ENCODE results near the gene DSTYK. TPM values are rescaled to one million over a fixed set of nuclear protein-coding genes. Genes with fewer than 3 reads are reported as not detected.

DSTYK gene
- total RNA-seq, 5 donors from 2014 or later (not counting 1 experiment from before 2014, with no cell fraction given), result 13.8 to 15.7 (median 14.7) TPM

DNA sequence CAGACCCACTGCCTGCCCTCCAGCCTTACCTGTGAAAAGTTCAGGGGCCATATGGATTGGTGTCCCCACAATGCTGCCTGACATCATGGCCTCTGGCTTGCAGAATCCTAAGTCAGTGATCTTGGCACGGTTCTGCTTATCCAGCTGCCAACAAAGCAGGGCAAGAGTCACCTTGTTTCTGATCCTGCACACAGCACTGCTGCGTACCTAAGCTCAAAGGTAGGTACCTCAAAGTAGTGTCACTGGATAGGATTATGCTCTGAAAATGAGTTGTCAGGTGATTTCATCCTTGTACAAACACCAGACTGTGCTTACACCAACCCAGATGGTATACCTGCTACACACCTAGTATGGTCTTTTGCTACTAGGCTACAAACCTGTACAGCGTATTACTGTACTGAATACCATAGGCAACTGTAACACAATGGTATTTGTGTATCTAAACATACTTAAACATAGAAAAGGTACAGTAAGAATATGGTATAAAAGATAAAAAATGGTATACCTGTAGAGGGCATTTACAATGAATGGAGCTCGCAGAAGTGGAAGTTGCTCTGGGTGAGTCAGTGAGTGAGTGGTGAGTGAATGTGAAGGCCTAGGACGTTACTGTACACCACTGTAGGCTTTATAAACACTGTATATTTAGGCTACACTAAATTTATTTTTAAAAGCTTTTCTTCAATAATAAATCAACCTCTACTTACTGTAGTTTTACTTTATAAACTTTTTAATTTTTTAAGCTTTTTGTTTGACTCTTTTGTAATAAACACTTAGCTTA is 60.7 kb downstream of the DSTYK start:
- Histone ChIP-seq H3K27ac (ENCODE audit: low read length) (no peak overlapping the region), H3K9me3 (no peaks in the 10 kb centered on the region), H3K36me3 (ENCODE audit: control insufficient read depth in 2 of 2, extremely low read depth in 1 of 2, insufficient read depth in 1 of 2, low read length in 1 of 2) (peaks cover 6 to 67% of the 10 kb centered on the region in 2 donors), H3K4me1 (ENCODE audit: control insufficient read depth in 1 of 2, extremely low read depth in 1 of 2, insufficient read depth in 2 of 2, low read length in 2 of 2) (no peaks in the 10 kb centered on the region), H3K4me3 (ENCODE audit: control insufficient read depth in 1 of 2, extremely low read depth in 1 of 2, low read length in 1 of 2) (no peak overlapping the region), H3K27me3 (replicated peaks in 1 of 2; ENCODE audit: control insufficient read depth in 2 of 2, extremely low read depth in 1 of 2, insufficient read depth in 2 of 2, low read length in 1 of 2) (no peaks in the 10 kb centered on the region)
- Mint-ChIP-seq H3K9me3 (no peaks in the 10 kb centered on the region), H3K4me1 (no peaks in the 10 kb centered on the region), H3K27me3 (no peaks in the 10 kb centered on the region), H3K27ac (no peak overlapping the region), H3K4me3 (no peak overlapping the region), H3K36me3 (peaks cover 44% of the 10 kb centered on the region)
- CTCF ChIA-PET, result interaction anchor here in 1 of 2 donors (0.6 to 0.8 kb wide), 3 partner anchors 10 to 31 kb away, joined by 3 to 4 read pairs (median 3); no protein-coding TSS in a partner anchor
- ATAC-seq (replicated peaks in 1 of 4), result no peak
- POLR2A ChIA-PET, result interaction anchor here (0.6 to 0.7 kb wide), 2 partner anchors 104 to 159 kb away, joined by 5 to 18 read pairs; no protein-coding TSS in a partner anchor
- no peak for DNase-seq
- 73% methylated on average over 1 of the region's 5 CpGs for WGBS (ENCODE audit: insufficient coverage)

GRCh38 chr1:205147191-205147835 is 64.2 kb downstream of the DSTYK start:
- ATAC-seq (replicated peaks in 1 of 4) (no peak), DNase-seq (no peak)
- H3K27me3 Mint-ChIP-seq, result no peaks in the 10 kb centered on the region
- Histone ChIP-seq H3K27me3 (replicated peaks in 1 of 2; ENCODE audit: control insufficient read depth in 2 of 2, extremely low read depth in 1 of 2, insufficient read depth in 2 of 2, low read length in 1 of 2) (no peaks in the 10 kb centered on the region), H3K4me1 (ENCODE audit: control insufficient read depth in 1 of 2, extremely low read depth in 1 of 2, insufficient read depth in 2 of 2, low read length in 2 of 2) (no peaks in the 10 kb centered on the region), H3K9me3 (no peaks in the 10 kb centered on the region), H3K27ac (ENCODE audit: low read length) (no peak overlapping the region), H3K4me3 (ENCODE audit: control insufficient read depth in 1 of 2, extremely low read depth in 1 of 2, low read length in 1 of 2) (no peak overlapping the region), H3K36me3 (ENCODE audit: control insufficient read depth in 2 of 2, extremely low read depth in 1 of 2, insufficient read depth in 1 of 2, low read length in 1 of 2) (peaks cover 2 to 42% of the 10 kb centered on the region in 2 donors)
- no peak overlapping the region for H3K27ac Mint-ChIP-seq
- WGBS (ENCODE audit: insufficient coverage), result 100% methylated on average over 2 of the region's 6 CpGs
- H3K9me3 Mint-ChIP-seq, result no peaks in the 10 kb centered on the region
- ChIA-PET POLR2A (no interaction called here), CTCF (interaction anchor here in 1 of 2 donors (1.0 kb wide), 1 partner anchor 11 kb away, joined by 6 read pairs; no protein-coding TSS in a partner anchor)
- H3K36me3 Mint-ChIP-seq, result peaks cover 35% of the 10 kb centered on the region
- peaks cover 0 to under 1% (median 0%) of the 10 kb centered on the region in 3 donors for H3K4me1 Mint-ChIP-seq
- H3K4me3 Mint-ChIP-seq, result no peak overlapping the region

- peaks cover 2 to 29% of the 10 kb centered on the region in 2 donors for H3K36me3 ChIP-seq (ENCODE audit: control insufficient read depth in 2 of 2, extremely low read depth in 1 of 2, insufficient read depth in 1 of 2, low read length in 1 of 2)
- H3K27me3 ChIP-seq (replicated peaks in 1 of 2; ENCODE audit: control insufficient read depth in 2 of 2, extremely low read depth in 1 of 2, insufficient read depth in 2 of 2, low read length in 1 of 2), result no peaks in the 10 kb centered on the region
- ChIA-PET POLR2A (no interaction called here), CTCF (interaction anchor here in 1 of 2 donors (0.9 kb wide), 1 partner anchor 110 kb away, joined by 3 read pairs; no protein-coding TSS in a partner anchor)
- Mint-ChIP-seq H3K27me3 (no peaks in the 10 kb centered on the region), H3K9me3 (no peaks in the 10 kb centered on the region), H3K36me3 (peaks cover 27% of the 10 kb centered on the region), H3K27ac (peak overlapping the region in 1 of 2 donors; percentile 68), H3K4me1 (peaks cover 6 to 12% (median 10%) of the 10 kb centered on the region in 3 donors), H3K4me3 (no peak overlapping the region)
- ATAC-seq (replicated peaks in 1 of 4), result no peak
- no CpG with 5 or more reads among the region's 1 CpG for WGBS (ENCODE audit: insufficient coverage)
- H3K4me1 ChIP-seq (ENCODE audit: control insufficient read depth in 1 of 2, extremely low read depth in 1 of 2, insufficient read depth in 2 of 2, low read length in 2 of 2), result peaks cover 0 to 9% of the 10 kb centered on the region in 2 experiments
- DNase-seq, result no peak
- no peaks in the 10 kb centered on the region for H3K9me3 ChIP-seq
- H3K4me3 ChIP-seq (ENCODE audit: control insufficient read depth in 1 of 2, extremely low read depth in 1 of 2, low read length in 1 of 2), result no peak overlapping the region
- no peak overlapping the region for H3K27ac ChIP-seq (ENCODE audit: low read length)
Measured at GRCh38 chr1:205144751-205145150, 66.8 kb downstream of the DSTYK start.

DNA sequence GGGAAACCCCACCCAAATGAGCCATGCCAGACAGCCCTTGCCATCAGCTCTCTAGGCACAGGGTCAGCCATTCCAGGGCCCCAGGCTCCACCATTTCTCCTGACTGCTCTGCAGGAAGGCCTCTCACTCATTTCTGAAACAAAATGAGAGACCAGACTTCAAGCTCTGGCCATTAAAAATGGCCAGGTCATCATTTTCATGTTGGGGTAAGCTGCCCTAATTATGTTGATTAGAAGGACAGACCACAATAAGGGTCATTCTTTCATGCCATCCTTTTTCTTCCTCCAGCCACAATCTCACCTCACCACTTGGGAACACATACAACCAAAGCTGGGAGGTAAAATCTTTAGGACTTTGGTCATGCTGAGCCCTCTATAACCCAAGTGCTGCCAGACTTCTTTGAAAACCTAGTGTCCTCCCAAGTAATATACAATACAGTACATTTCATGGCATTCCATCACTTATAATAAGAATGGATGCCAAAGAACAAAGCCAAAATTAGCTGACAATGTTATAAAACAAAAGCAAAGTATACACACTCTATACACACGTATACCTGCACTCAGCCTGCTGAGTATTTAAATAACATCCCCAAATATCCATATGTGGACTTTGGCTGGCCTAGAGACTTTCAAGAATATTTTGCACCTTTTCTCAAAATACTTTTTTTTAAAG is 67.3 kb downstream of the DSTYK start:
- Histone ChIP-seq H3K27me3 (replicated peaks in 1 of 2; ENCODE audit: control insufficient read depth in 2 of 2, extremely low read depth in 1 of 2, insufficient read depth in 2 of 2, low read length in 1 of 2) (no peaks in the 10 kb centered on the region), H3K9me3 (no peaks in the 10 kb centered on the region), H3K36me3 (ENCODE audit: control insufficient read depth in 2 of 2, extremely low read depth in 1 of 2, insufficient read depth in 1 of 2, low read length in 1 of 2) (peaks cover 2 to 24% of the 10 kb centered on the region in 2 donors), H3K4me1 (ENCODE audit: control insufficient read depth in 1 of 2, extremely low read depth in 1 of 2, insufficient read depth in 2 of 2, low read length in 2 of 2) (peaks cover 0 to 9% of the 10 kb centered on the region in 2 experiments), H3K27ac (ENCODE audit: low read length) (no peak overlapping the region), H3K4me3 (ENCODE audit: control insufficient read depth in 1 of 2, extremely low read depth in 1 of 2, low read length in 1 of 2) (no peak overlapping the region)
- H3K36me3 Mint-ChIP-seq, result peaks cover 21% of the 10 kb centered on the region
- H3K27ac Mint-ChIP-seq, result no peak overlapping the region
- DNase-seq, result no peak
- no peaks in the 10 kb centered on the region for H3K27me3 Mint-ChIP-seq
- no peaks in the 10 kb centered on the region for H3K9me3 Mint-ChIP-seq
- peaks cover 6 to 12% (median 10%) of the 10 kb centered on the region in 3 donors for H3K4me1 Mint-ChIP-seq
- CTCF ChIA-PET, result interaction anchor here (0.6 to 0.9 kb wide), 2 partner anchors 111 to 113 kb away, joined by 3 read pairs; no protein-coding TSS in a partner anchor
- POLR2A ChIA-PET, result interaction anchor here in 1 of 2 donors (0.6 kb wide), 2 partner anchors 490 to 1334 kb away, joined by 3 read pairs; no protein-coding TSS in a partner anchor
- 100% methylated on average over 1 of the region's 1 CpG for WGBS (ENCODE audit: insufficient coverage)
- no peak for ATAC-seq (replicated peaks in 1 of 4)
- H3K4me3 Mint-ChIP-seq, result no peak overlapping the region

- H3K4me3 Mint-ChIP-seq, result no peak overlapping the region
- WGBS (ENCODE audit: insufficient coverage), result no CpG with 5 or more reads among the region's 2 CpGs
- peaks cover 8% of the 10 kb centered on the region for H3K36me3 Mint-ChIP-seq
- no peaks in the 10 kb centered on the region for H3K9me3 Mint-ChIP-seq
- DNase-seq, result no peak
- H3K27me3 ChIP-seq (replicated peaks in 1 of 2; ENCODE audit: control insufficient read depth in 2 of 2, extremely low read depth in 1 of 2, insufficient read depth in 2 of 2, low read length in 1 of 2), result no peaks in the 10 kb centered on the region
- no peaks in the 10 kb centered on the region for H3K9me3 ChIP-seq
- H3K4me1 Mint-ChIP-seq, result peaks cover 6 to 12% (median 10%) of the 10 kb centered on the region in 3 donors
- H3K27ac ChIP-seq (ENCODE audit: low read length), result no peak overlapping the region
- ChIA-PET CTCF (interaction anchor here (0.9 to 2.0 kb wide), 8 partner anchors 16 to 114 kb away, joined by 3 to 11 read pairs (median 5); partner anchors contain the start of gene RBBP5 (in 1 of the 2)), POLR2A (no interaction called here)
- ATAC-seq (replicated peaks in 1 of 4), result peak in 2 of 4 experiments; percentile 17 to 22
- no peaks in the 10 kb centered on the region for H3K27me3 Mint-ChIP-seq
- H3K36me3 ChIP-seq (ENCODE audit: control insufficient read depth in 2 of 2, extremely low read depth in 1 of 2, insufficient read depth in 1 of 2, low read length in 1 of 2), result peaks cover 0 to 7% of the 10 kb centered on the region in 2 donors
- H3K4me3 ChIP-seq (ENCODE audit: control insufficient read depth in 1 of 2, extremely low read depth in 1 of 2, low read length in 1 of 2), result no peak overlapping the region
- peaks cover 0 to 9% of the 10 kb centered on the region in 2 experiments for H3K4me1 ChIP-seq (ENCODE audit: control insufficient read depth in 1 of 2, extremely low read depth in 1 of 2, insufficient read depth in 2 of 2, low read length in 2 of 2)
- no peak overlapping the region for H3K27ac Mint-ChIP-seq
Measured at GRCh38 chr1:205142102-205142469, 69.4 kb downstream of the DSTYK start.
